ENCODE measurements around the gene RCSD1. TPM values are rescaled to one million over a fixed set of nuclear protein-coding genes. Genes with fewer than 3 reads are reported as not detected.

Gene RCSD1
- total and polyA plus RNA-seq, 12 donors, result 3.3 to 15.4 (median 9.4) TPM

GRCh38 chr1:167675440-167675839, 45.4 kb downstream of the RCSD1 start:
- no peak overlapping the region for H3K27ac ChIP-seq
- no peaks in the 10 kb centered on the region for H3K36me3 ChIP-seq (replicated peaks in 1 of 2)
- 73 to 87% (median 81%) methylated on average over 5 of the region's 5 CpGs for WGBS, 4 donors
- no peak overlapping the region for H3K4me3 ChIP-seq
- no peak for DNase-seq
- no peak for TF ChIP-seq POLR2A (IDR thresholded peaks at IDR 0.05)
- TF ChIP-seq, protein P1, sequence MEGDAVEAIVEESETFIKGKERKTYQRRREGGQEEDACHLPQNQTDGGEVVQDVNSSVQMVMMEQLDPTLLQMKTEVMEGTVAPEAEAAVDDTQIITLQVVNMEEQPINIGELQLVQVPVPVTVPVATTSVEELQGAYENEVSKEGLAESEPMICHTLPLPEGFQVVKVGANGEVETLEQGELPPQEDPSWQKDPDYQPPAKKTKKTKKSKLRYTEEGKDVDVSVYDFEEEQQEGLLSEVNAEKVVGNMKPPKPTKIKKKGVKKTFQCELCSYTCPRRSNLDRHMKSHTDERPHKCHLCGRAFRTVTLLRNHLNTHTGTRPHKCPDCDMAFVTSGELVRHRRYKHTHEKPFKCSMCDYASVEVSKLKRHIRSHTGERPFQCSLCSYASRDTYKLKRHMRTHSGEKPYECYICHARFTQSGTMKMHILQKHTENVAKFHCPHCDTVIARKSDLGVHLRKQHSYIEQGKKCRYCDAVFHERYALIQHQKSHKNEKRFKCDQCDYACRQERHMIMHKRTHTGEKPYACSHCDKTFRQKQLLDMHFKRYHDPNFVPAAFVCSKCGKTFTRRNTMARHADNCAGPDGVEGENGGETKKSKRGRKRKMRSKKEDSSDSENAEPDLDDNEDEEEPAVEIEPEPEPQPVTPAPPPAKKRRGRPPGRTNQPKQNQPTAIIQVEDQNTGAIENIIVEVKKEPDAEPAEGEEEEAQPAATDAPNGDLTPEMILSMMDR (IDR thresholded peaks at IDR 0.05), result no peak
- peaks cover 5 to 12% of the 10 kb centered on the region in 2 donors for H3K4me1 ChIP-seq (replicated peaks in 1 of 2)
- H3K9me3 ChIP-seq (replicated peaks in 1 of 3), result no peaks in the 10 kb centered on the region
- no peaks in the 10 kb centered on the region for H3K27me3 ChIP-seq
- intact Hi-C loops (cut with DNase I), result no loop called here

DNA sequence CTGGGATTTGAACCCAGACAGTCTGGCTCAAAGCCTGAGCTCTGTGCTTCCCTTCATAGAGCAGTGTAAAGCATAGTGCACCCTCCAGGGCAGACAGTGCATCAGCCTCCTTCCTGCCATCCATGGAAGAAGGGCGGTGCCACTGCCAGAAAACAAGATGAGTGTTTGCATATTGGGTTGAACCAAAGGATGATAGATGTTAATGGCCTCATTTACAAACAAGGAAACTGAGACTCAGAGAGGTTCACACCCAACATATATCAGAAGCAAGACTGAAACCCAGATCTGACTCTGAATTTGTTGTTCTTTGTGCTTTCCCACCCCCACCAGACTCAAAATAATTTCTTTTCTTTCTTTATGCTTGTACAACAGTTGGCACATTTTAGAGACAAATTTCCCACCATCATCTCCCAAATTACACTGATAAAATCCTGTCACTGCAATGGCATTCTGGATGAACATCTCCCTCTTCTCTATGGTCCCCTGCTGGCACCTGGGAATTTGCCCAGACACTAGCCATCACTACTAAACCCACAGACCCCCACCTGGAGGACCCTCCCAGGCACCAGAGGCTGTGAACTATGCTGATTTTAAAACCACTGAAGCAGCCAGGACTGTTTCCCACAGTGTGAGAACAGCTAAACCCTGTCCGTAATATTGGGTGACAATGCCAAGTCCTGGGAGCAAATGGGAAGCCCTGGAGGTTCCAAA, 46.3 kb downstream of the RCSD1 start:
- H3K9me3 ChIP-seq (replicated peaks in 1 of 3), result no peaks in the 10 kb centered on the region
- TF ChIP-seq, protein P1 (IDR thresholded peaks at IDR 0.05), result no peak
- TF ChIP-seq POLR2A (IDR thresholded peaks at IDR 0.05), result no peak
- H3K4me3 ChIP-seq, result no peak overlapping the region
- no peak overlapping the region for H3K27ac ChIP-seq
- no peaks in the 10 kb centered on the region for H3K36me3 ChIP-seq (replicated peaks in 1 of 2)
- DNase-seq, result no peak
- WGBS, 4 donors, result 93 to 99% (median 94%) methylated on average over 1 to 2 of the region's 2 CpGs
- peaks cover 3 to 14% of the 10 kb centered on the region in 2 donors for H3K4me1 ChIP-seq (replicated peaks in 1 of 2)
- H3K27me3 ChIP-seq, result no peaks in the 10 kb centered on the region
- intact Hi-C loops (cut with DNase I), result no loop called here

DNA sequence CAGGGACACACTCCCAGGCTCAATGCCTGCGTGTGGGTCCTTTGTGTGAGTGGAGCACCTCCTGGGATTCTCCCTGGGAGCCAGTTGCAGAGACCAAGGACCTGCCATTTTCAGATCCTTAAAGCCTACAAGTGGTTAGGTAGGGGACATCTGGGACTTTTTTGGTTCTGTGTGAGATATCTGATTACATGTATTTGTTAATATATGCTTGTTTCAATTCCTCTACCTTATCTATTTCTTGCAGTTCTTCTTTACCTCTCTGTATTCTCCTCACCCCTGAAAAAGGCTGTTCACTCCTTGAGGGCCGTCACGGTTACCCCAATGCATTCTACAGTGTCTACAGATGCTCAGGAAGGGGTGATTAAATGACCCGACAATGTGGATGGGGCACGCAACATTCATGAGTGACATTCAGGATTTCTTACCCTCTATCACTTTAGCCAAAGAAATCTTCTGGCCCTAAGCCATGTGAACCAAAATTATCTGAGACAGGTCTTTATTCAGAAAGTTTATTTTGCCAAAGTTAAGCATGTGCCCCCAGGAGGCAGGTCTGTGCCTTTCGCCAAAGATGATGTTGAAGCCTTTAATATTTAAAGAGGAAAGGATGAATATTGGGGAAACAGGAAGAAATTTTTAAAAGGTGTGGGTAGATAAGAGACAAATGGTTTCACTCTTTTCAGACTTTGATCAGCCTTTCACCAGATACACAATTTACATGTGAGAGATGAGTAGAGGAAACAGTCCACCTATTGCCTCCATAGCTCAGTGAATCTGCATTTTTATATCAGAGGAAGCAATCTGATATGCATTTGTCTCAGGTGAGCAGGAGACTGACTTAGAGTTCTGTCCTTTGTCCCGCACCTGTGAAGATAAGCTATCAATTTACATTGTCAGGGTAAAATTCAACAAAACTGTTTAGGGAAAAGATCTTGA, 47.1 kb downstream of the RCSD1 start:
- Histone ChIP-seq H3K9me3 (replicated peaks in 1 of 3) (no peaks in the 10 kb centered on the region), H3K27me3 (no peaks in the 10 kb centered on the region), H3K27ac (no peak overlapping the region), H3K4me1 (replicated peaks in 1 of 2) (peaks cover 0 to 10% of the 10 kb centered on the region in 2 donors), H3K36me3 (replicated peaks in 1 of 2) (no peaks in the 10 kb centered on the region), H3K4me3 (no peak overlapping the region)
- no peak for TF ChIP-seq POLR2A (IDR thresholded peaks at IDR 0.05)
- TF ChIP-seq, protein P1 (IDR thresholded peaks at IDR 0.05), result no peak
- intact Hi-C loops (cut with DNase I), result no loop called here
- 89 to 97% (median 92%) methylated on average over 6 to 7 of the region's 7 CpGs for WGBS, 4 donors
- DNase-seq, result no peak

DNA sequence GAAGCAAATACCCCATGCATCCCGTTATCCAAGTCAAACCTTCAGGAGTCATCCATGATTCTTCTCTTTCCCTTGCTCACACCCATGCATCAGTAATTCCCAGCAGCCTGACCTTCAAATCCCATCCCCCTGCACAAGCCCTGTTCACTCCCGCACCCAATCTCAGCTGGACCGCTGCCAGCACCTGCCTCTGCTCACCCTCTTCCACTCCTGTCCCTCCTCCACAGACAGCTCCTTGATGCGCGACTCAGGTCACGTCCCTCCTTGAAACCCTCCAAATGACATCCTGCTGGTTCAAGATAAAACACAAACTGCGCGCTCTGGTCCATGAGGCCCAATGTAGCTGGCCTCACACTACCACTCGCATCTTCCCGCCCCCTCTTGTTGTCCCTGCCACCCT, 48.4 kb downstream of the RCSD1 start:
- DNase-seq, result no peak
- Histone ChIP-seq H3K9me3 (replicated peaks in 1 of 3) (no peaks in the 10 kb centered on the region), H3K4me1 (replicated peaks in 1 of 2) (peaks cover 0 to 9% of the 10 kb centered on the region in 2 donors), H3K27ac (no peak overlapping the region), H3K4me3 (no peak overlapping the region), H3K27me3 (no peaks in the 10 kb centered on the region), H3K36me3 (replicated peaks in 1 of 2) (no peaks in the 10 kb centered on the region)
- intact Hi-C loops (cut with DNase I), result no loop called here
- 89 to 96% (median 92%) methylated on average over 10 of the region's 10 CpGs for WGBS, 4 donors
- TF ChIP-seq, protein P1 (IDR thresholded peaks at IDR 0.05), result no peak
- no peak for TF ChIP-seq POLR2A (IDR thresholded peaks at IDR 0.05)
